Measurements from ENCODE around the gene HNF1A.
"Not testable (repeated sequence)": the region's sequence is repeated elsewhere in the genome, so short reads cannot be mapped to it uniquely, and the experiment has no call there.

The HNF1A gene

DNA sequence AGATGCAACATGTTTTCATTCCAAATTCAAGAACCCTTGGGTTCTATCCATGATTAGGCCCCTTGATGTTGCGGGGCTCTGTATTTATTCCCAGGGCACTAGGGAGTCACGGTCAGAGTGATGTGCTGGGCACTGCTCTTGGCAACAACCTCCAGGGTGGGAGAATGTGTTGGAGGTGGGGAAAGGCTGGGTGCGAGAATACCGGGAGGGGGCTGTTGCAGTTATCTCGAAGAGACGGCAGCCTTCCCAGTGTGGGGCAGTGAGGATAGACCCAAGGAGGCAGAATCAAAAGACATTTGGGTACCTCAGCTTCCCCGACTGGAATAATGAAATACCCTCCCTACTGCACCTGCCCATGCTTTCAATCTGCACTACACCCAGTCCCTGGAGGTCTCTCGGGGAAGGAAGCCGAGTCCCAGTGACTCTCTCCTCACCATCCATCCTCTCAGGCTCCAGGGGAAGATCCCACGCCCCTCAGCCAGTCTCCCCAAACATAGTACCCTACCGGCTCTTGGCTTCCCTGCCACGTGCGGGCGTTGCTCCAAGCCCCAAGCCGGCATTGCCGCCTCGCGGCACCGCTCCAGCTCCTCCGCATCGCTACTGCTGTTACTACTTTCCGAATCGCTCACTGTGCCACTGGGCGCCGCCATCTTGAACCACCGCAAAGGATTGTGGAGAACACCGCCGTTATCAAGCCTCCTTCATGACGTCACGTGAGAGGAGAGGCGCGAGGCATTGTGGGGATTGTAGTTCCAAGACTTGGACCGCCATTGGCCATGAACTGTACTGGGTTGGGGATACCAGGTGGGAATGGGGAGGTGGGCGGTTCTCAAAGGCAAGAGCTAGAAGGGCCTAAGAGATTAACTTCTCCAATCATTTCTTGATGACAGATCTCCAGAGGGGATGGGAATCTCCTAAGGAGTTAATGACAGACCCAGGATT is 37.8 kb downstream of the HNF1A start, which contains the start of gene C12orf43:
Gene C12orf43 (minus strand): TSS at position 663 of the 942 bp plus-strand sequence. CDS start 13 bp downstream, at position 650.
- DNase-seq = peak; percentile 95

DNA sequence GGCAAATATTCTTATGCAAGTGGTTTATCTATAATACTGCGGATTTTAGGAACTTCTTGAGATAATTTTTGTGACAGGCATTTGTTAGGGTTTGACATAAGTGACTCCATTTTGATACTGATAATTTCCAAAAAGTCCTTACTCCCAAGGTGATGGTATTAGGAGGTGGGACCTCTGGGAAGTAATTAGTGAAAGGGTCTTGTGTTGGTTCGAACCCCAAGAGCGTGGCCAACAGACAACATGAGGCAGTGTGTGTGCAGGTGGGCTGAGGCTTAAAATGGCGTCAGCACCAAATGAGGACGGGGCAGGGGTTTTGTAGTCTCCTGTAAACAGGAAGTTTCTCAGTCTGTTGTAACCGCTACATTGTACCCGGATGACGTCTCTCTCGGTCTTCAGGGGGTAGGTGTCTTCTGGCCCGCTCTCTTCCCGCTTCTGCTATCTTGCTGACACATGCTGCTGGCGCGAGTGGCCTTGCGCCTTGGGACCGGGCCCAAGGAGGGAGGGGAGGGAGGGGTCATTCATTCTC is 39.7 kb downstream of the HNF1A start:
- no peak for DNase-seq

DNA sequence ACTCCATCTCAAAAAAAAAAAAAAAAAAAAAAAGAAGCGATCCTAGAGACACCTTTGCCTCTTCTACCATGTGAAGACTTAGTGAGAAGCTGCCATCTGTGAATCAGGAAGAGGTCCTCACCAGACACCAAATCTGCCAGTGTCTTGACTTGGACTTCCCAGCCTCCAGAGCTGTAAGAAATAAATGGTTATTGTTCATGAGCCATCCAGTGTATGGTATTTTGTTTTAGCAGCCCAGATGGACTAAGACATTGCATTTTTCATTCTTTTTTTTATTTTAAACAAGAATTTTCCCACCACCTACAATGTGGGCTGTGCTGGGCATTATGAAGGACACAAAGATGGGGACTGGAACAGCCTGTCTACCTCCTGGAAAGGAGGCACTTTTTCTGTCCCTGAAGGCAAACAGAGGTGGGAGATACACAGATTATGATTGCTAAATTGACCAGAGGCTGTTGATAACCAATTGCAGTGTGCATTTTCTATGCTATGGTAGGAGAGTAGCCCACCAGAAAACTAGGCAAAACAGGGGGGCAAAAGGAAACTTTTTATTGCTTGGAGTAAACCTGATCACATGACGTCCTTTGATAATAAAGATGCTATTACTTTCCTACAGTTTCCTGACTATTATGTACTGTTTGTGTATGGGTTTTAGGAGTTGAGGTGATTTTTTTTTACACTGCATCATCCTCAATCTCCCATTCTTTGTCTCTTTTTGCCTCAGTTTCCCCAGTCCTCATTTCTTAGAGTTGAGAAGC is 40.7 kb downstream of the HNF1A start:
- no peak for DNase-seq

DNA sequence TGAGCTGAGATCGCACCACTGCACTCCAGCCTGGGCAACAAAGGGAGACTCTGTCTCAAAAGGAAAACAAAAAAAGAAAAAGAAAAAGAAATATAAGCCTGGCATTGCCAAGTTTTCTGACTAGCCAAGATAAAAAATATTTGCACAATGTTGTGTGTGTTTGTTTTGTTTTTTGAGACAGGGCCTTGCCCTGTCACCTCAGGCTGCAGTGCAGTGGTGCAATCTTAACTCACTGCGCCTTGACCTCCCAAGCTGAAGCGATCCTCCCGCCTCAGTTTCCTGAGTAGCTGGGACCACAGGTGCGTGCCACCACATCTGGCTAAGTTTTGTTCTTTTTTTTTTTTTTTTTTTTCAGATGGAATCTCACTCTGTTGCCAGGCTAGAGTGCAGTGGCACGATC is 43.4 kb downstream of the HNF1A start:
- no peak for DNase-seq

DNA sequence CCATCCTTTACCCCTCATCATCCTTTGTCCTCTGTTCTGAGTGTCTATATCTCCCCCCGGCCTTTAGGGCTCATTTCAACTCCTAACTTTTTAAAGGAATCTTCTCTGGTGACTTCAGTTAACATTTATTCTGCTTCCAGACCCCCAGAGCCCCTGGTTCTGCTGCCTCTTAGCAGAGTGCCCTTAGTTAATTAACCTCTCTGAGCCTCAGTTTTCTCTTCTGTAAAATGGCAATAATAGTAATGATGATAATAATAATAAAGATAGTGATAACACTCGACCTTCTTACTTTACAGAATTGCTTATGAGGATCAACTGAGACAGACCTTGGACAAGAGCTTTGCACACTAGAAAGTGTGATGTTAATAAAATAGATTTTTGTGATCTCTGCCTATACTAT is 44.4 kb downstream of the HNF1A start:
- DNase-seq = no peak

DNA sequence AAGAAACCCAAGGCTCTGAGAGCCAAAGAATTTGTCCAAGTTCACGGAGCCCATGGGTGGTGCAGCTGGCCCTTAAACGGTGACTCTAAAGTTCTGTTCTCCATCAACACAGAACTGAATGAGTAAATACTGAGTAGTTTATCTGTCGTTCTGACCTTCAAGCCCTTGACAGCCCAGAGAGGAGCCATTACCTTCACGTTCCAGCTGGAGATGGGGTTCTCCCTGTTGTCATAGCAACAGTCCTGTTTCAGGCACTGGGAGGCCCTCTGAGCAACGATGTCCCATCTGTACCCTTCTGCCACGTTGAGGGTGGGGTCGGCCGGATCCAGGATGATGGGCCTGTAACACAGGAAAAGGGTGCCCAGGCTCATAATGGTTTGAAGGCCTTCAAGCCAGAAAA is 45.5 kb downstream of the HNF1A start:
- no peak for DNase-seq

DNA sequence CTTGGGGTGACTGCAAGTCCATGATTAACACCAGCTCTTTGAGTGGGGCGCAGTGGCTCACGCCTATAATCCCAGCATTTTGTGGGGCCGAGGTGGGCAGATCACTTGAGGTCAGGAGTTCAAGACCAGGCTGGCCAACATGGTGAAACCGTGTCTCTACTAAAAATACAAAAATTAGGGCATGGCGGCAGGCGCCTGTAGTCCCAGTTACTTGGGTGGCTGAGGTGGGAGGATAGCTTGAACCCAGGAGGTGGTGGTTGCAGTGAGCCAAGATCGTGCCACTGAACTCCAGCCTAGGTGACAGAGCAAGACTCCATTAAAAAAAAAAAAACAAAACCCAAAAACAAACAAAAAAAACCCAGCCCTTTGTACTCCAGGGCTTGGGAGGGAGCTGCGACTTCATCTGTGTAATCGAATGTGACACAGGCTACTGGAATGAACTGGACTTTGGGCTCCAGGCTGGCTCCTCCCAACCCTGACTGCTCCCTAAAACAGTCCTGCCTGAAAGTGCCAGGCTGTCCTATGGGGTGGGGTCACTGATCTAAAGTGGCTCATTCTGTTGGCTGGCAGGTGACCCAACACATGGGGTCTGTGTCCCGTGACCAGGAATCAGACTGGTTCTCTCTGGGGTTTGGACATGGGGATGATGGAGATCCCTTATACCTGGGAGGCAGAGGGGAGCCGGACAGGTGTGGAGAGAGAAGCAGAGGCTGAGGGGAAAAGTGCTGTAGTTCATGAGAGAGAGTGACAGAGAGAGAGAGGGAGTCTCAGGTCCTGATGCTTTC is 47.3 kb downstream of the HNF1A start:
- no peak for DNase-seq

DNA sequence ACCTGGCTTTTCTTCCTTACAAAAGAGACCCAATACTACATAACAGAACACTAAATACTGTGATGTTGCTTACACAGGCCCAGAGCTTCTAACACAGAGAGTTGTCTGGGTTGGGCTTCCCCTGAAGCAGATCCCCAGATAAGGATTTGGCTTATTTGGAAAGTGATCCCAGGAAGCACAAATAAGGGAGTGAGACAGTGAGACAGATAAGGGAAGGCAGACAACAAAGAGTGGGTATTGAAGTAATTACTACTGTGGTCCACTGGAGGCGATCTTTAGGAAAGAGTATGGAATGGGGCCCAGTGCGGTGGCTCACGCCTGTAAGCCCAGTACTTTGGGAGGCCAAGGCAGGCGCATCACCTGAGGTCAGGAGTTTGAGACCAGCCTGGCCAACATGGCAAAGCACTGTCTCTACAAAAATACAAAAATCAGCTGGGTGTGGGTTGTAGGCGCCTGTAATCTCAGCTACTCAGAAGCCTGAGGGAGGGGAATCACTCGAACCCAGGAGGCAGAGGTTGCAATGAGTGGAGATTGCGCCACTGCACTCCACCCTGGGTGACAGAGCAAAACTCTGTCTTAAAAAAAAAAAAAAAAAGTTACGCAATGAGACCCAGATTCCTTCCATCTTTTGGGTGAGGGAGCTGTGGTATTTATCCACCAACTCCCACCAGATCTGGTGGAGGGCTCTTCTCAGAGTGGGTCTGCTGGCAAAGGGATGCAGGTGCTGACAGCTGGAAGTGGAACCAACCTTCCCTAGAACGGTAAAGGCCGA is 48.1 kb downstream of the HNF1A start:
- no peak for DNase-seq

DNA sequence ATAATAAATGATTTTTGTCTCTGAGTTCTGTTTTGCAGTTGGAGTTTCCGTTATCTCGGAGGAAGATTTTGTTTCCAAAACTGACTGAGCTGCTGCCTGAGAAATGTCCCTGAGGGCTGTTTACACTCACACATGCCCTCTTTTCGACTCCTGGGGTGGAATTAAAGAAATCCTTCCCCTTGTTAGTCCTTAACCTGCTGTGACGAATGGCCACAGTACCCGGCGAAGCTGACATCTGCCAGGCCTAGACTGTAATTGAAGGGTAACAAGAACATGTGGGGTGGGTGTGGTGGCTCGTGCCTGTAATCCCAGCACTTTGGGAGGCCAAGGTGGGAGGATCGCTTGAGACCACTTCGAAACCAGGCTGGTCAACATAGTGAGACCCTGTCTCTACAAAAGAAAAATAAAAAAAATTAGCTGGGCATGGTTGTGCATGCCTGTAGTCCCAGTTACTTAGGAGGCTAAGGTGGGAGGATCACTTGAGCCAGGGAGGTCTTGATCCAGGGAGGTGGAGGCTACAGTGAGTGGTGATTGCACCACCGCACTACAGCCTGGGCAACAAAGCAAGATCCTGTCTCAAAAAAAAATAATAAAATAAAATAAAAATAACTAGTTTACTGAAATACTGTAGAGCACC is 52.4 kb downstream of the HNF1A start:
- DNase-seq = no peak

DNA sequence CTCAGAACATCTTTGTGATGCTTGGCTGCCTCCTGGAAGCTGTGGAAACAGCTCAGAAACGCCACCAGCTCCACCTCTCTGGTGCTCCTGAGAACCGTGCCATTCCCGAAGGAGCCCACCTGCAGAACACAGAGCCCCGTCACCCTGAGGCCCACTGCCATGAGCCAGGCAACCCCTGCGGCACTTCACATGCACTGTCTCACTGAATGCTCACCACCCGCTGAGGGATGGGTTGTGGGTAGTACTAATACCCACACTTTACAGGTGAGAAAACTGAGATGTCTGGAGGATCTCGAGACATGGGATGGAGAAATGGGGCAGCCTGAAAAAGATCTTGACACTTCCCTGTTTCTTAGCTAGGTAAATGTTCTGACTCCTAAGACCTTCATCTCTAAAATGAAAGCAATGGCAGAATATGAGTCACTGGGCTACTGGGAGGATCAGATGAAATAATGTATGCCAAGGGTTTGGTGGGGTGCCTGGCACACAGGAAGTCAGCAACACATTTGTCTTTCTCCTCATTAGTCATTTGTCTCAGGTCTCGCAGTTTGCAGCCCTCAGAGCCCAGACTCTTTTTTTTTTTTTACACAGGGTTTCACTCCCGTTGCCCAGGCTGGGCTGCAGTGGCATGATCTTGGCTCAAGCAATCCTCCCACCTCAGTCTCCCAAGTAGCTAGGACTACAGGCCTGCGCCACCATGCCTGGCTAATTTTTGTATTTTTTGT is 55.4 kb downstream of the HNF1A start:
- peak; percentile 64 for DNase-seq

DNA sequence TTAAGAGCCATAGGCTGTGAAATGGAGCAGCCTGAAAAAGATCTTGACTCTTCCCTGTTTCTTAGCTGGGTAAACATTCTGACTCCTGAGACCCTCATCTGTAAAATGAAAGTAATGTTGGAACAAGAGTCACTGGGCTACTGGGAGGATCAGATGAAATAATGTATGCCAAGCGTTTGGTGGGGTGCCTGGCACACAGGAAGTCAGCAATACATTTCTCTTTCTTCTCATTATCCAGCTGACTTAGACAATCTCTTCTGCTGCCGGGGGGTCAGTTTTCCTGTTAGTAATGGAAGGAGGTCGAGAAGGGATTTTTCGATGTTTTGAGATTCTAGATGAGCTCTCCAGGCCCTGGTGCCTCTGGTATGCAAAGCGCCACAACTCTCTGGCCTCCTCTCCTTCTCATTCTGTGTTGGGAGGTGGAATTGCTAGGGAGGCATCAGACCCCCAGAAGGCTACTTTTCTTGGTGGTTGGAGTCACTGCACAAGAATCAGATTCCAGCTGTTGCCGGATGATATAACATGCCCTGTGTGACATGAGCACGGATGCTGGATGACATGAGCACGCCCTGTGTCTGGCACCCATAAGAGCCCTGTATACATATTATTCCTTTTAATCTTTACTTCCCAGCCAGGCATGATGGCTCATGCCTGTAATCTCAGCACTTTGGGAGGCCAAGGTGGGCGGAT is 56.4 kb downstream of the HNF1A start:
- DNase-seq = no peak

DNA sequence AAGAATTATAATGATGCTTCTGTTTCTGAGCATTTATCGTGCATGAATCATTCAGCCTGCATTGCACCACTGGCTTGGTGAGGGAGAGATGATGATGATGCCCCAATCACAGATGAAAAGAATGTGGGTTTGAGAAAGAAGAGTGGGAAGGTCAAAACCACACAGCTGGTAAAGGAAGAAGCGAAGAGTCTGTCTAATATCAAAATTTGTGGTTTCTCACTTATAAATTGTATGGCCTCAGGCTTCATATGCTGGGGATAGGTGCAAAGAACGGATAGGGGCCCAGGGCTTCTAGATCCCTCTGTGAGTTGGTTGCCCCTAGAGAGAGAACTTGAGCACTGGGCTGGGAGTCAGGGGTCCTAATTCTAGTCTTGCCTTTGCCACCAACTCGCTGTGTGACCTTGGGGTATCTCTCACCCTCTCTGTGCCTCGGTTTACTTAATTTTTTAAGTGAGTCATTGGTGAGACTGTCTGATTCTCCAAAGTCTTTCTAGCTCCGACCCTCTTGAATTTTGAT is 58.5 kb downstream of the HNF1A start:
- DNase-seq = peak; percentile 62

DNA sequence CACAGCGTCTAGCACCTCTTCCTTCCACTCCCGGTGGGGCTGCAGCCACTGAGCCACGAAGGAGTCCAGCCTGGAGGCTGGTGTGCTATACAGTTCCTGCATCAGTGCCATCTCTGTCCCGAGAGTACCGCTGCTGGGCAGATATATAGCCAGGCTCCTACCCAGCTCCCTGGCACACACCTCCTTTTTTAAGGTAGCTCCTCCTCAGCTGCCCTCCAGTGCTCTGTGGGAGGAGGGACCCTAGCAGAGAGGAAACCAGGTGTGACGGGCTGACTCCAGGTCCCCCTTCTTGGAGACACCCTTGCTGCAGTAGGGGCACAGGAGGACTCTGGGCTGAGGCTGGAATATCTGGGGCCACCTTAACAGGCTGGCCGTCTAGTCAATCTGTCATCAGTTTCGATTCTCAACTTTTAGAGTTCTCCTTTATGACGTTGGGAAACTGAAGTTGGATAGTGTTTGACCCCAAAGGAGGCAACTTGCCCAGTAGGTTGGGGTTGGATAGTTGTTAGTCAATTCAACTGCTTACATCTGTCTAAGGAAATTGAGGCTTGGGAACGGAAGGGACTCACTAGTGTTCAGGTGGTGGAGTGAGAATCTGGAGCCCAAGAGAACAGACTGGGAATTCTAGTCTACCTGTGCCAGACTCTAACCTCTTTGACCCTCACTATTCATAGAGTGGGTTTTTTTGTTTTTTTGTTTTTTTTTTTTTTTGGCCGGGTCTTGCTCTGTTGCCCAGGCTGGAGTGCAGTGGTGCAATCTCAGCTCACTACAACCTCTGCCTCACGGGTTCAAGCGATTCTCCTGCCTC is 60.7 kb downstream of the HNF1A start, which contains the start of gene OASL:
Gene OASL (minus strand): TSS at position 386 of the 808 bp plus-strand sequence. CDS start 275 bp downstream, at position 111.
- peak; percentile 72 for DNase-seq

DNA sequence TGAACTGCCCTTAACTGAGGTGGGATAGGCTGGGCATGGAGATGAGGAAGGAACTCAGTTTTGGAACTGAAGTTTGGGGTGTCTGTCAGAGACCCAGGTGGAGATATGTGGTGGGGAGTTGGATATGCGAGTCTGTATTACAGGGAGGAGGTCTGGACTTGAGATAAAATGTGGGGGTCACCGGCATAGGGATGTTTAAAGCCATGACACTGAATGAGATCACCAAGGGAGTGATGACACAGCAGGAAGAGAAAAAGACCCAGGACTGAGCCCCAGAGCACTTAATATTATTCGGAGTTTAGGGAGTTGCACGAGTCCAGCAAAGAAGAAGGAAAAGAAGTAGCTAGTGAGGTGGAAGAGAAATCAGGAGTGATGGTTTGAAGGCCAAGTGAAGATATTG is 64.7 kb downstream of the HNF1A start:
- DNase-seq = no peak

DNA sequence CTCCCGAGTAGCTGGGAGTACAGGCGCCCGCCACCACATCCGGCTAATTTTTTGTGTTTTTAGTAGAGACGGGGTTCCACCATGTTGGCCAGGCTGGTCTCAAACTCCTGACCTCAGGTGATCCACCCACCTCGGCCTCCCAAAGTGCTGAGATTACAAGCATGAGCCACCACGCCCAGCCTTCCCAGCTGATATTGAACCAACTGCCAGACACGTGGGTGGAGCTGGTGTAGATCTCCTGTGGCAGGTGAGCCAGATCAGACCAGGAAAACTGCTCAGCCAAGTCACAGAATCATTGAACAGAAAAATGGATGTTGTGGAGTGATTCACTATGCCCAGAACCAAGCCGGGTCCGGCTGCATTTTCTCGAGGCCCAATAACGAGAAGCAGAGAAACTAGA is 69.1 kb downstream of the HNF1A start:
- not testable (repeated sequence) for DNase-seq

DNA sequence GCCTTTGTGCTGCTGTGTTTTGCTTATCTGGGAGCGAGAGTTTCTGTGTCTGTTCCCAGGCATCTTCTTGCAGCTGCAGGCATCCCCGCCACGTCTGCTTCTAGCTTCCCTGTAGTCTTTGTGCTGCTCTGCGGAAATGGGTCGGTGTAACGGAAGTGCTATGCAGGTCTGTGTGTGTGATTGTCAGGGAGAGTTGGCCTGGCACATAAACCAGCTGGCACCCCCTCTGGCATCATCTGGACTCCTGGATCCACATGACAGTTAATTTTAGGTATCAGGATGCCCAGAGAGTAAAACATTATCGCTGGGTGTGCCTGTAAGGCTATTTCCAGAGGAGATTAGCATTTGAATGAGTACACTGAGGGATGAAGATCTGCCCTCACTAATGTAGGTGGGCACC is 70.1 kb downstream of the HNF1A start:
- no peak for DNase-seq

DNA sequence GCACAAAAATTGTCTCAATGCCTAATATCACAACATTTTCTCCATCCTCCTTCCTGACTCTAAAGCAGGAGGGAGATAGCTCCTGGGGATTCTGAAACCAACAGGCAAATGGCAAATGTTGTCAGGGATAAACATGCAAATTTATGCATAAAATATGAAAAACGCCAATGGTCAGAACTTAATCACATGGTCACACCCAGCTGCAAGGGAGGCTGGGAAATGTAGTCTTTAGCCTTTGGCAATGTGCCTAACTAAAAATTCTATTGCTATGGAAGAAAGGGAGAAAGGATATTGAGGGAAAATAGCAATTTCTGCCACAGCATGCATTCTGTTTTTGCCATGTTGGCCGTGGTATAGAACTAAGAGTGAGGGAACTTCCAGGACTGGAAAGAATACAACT is 72.4 kb downstream of the HNF1A start:
- DNase-seq = no peak

Data from stimulated activated CD8-positive, alpha-beta memory T cell treated with anti-CD3 and anti-CD28 coated beads, Interleukin-4, amount 100 ng/mL, for 48 hours (primary cell).